ENCODE measurements around the gene CCL18.
"Not testable (repeated sequence)": the region's sequence is repeated elsewhere in the genome, so short reads cannot be mapped to it uniquely, and the experiment has no call there.

Gene CCL18

DNA sequence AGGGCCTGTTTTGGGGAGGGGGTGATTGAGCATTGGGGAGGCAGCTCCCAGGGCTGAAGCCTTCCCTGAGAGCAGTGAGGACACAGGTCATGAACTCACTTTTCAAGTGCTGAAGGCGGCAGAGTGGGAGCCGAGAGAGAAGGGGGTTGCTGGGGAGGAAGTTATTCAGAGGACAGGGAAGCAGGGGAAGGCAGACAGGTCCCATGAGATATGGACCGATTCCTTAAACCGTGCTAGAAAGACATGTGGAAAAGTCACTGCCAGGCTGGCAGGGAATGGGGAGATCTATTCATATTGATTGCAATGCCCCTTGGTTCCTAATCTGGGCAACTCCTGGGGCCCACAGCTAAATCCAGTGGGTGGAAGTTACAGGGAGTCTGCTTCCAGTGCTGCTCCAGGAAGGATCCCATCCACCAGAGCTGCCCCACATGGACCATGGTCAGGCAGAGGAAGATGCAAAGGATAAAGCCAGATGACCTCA is 40.7 kb downstream of the CCL18 start:
- no peak for DNase-seq (ENCODE audit: low read depth)

DNA sequence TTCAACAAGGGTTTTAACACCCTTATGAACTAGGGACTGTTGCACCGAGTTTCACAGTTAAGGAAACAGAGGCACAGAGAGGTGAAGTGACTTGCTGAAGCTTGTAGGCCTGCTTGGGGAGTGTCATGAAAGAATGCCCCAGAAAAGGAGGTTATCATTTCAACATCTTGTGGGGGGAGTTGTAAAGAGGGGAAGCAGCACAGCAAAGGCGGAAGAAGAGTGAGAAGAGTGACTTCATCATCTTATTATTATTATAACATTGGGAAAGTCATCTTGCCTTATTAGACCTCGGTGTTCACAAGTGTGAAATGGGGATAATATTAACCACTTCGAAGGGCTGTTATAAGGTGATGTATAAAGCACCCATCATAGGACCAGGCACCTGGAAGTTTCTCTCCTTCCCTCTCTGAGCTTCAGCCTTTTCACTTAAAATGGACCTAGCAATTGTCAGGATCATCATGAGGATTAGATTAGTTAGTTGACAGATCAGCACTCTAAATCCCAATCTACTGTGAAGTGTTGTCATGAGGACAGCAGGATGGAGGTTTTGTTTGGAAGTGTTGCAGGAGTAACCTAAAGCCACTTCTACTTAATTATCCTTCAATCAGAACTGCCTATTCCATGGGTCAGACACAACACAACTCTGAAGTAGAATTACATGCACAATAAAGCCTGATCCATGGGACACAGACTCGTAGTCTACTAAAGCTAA is 41.9 kb downstream of the CCL18 start:
- DNase-seq (ENCODE audit: low read depth), result no peak

DNA sequence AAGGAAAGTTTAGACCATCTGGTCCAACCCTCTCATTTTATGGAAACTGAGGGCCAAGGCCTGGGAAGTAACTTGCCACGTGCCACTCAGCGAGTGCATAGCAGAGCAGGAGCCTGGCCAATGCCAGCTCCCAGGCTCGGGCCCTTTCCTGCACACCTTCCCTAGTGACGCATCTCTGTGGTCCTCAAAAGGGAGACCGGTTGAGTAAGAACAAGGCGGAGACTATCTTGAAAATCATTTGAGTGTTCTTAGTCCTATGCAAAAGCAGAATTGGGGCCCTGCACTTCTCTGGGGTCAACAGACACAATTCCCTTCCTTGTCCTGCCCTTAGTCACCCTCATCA is 42.4 kb downstream of the CCL18 start:
- DNase-seq (ENCODE audit: low read depth), result no peak

DNA sequence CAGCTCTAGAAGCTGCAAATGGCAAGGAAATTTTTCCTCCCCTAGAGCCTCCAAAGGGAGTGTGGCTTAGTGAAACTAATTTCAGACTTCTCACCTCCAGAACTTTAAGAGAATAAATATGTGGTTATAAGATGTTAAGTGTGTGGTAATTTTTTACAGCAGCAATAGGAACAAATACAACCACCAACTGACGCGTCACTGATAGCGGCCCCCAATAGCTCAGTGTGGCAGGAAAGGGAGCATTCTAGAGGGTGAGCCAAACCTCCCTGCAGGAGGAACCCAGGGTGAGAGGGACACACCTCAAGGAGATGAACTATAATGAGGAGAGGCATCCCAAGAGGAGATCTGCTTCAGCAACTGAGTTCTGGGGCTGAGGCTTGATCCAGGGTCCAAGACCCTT is 43.6 kb downstream of the CCL18 start:
- DNase-seq (ENCODE audit: low read depth), result no peak

DNA sequence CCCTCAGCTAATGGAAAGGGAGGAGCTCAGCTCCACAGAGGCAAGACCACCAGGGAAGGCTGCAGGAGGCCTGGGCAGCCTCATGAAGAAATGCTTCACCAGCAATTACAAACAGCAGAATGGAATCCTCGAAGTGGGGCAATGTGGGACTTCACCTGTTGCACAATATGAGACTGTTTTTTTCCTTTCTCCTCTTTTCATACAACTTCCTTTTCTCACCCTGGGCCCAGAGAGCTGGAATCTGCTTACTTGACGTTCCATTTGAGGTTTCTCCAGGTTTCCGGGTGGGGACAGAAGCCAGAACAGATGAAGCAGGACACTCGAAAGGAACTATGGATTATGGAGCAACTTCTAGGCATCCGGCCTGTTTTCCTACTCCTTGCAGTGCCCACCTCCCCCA is 44.2 kb downstream of the CCL18 start:
- DNase-seq (ENCODE audit: low read depth), result not testable (repeated sequence)

DNA sequence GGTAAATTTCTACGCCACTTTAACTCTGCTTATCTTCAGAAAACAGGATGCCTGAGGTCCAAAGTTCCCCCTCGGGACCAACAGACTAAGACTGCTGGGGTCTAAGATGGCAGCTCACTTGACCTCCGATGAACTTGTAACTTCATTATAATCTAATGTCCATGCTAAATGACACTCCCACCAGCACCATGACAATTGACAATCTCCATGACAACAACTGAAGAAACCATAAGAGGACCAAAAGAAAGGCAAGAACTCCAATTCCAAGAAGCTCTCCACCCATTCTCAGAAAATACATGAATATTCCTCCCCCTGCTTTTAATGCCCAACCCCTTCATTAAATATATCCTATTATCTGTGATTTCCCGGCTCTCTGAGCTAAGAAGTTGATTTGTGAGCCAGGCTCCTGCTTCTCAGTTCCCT is 47.0 kb downstream of the CCL18 start:
- no peak for DNase-seq (ENCODE audit: low read depth)

DNA sequence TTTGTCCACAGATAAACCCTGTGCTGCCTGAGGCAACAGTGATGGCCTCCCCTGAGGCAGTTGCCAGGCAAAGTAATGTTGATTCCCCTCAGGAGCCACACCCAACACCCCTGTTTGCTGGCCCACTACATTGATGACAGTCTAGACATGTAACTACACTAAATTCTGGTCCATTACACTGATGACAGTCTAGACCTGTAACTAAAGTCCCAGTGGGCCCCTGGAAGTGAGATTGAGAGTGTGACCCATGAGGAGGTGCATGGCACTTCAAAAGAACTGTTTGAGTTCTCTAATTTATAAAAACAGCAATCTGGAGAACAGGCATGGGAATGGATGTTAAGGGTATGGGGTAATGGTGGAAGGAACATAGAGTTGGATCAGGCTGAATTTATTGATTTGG is 48.5 kb downstream of the CCL18 start:
- DNase-seq (ENCODE audit: low read depth), result no peak

DNA sequence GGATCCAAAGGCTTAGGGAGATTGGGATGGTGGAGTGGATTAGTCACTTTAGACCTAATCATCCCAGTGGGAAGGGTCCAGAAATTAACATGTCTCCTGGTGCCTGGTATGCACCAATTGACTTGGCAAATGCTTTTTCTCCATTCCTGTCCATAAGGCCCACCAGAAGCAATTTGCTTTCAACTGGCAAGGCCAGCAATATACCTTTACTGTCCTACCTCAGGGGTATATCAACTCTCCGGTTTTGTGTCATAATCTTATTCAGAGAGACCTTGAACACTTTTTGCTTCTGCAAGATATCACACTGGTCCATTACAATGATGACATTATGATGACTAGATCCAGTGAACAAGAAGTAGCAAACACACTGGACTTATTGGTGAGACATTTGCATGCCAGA is 49.1 kb downstream of the CCL18 start:
- DNase-seq (ENCODE audit: low read depth), result not testable (repeated sequence)

DNA sequence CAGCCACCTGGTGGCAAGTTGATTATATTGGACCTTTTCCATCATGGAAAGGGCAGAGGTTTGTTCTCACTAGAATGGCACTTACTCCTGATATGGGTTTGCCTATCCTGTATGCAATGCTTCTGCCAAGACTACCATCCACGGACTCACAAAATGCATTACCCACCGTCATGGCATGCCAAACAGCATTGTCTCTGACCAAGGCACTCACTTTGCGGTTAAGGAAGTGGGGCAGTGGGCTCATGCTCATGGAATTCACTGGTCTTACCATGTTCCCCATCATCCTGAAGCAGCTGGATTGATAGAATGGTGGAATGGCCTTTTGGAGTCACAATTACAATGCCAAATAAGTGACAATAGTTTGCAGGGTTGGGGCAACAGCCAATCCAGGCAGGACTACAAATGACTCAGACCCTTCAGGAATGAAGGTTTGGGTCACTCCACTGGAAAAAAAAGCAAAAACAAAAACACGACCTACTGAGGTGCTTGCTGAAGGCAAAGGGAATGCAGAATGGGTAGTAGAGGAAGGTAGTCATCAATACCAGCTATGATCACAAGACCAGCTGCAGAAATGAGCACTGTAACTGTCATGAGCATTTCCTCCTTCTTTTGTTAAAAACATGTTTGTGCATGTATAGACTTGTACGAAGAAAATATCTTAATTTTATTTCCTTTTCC is 51.0 kb downstream of the CCL18 start:
- DNase-seq (ENCODE audit: low read depth), result not testable (repeated sequence)

DNA sequence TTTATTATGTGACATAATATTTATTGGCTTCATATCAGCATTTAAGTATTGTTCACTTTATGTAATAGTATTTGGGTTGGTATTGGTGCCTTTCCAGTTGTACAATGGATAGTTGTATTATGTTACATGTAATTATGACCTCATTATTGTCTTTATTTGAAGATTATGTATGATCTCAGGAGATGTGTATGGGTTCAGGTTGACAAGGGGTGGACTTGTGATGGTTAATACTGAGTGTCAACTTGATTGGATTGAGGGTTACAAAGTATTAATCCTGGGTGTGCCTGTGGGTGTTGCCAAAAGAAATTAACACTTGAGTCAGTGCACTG is 51.5 kb downstream of the CCL18 start:
- DNase-seq (ENCODE audit: low read depth), result not testable (repeated sequence)

DNA sequence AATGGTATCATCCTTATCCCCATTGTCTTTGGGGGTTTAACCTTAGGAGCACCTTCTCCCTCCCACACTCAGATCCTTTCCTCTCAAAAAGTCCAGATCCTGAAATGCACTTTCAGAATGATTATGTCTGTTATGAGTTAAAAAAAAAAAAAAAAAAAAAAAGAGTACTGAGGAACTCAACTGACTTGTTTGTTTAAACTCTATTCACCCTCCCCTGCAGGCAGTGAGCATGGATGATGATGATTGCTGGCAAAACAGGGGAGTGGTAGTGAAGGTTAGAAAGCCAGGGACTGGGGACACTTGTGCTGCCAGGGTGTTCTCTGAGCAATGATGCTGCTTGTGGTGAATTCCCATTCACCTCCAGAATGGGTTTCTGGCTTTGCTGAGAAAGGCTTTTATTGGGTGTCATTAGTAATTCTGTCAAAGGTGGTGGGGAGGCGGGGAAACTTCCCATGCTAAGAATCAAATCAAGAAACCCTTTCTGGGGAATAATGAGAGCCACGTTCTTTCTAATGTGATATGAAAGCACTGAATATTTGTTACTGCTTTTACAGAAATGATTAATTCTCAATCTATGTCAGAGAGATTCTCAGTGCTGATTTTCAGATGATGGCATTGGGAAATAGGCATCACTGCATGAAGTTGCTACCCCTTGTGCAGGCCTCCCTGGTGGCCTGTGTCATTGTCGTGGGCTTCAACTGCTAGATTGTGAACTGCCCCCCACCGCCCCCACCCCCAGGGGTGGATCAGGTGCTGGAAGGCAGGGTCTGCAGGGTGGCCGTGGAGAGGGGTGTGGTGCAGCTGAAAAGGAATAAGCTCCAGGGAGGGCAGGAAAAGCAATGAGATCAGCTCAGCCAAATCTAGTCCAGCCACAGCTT is 53.7 kb downstream of the CCL18 start:
- DNase-seq (ENCODE audit: low read depth), result no peak

DNA sequence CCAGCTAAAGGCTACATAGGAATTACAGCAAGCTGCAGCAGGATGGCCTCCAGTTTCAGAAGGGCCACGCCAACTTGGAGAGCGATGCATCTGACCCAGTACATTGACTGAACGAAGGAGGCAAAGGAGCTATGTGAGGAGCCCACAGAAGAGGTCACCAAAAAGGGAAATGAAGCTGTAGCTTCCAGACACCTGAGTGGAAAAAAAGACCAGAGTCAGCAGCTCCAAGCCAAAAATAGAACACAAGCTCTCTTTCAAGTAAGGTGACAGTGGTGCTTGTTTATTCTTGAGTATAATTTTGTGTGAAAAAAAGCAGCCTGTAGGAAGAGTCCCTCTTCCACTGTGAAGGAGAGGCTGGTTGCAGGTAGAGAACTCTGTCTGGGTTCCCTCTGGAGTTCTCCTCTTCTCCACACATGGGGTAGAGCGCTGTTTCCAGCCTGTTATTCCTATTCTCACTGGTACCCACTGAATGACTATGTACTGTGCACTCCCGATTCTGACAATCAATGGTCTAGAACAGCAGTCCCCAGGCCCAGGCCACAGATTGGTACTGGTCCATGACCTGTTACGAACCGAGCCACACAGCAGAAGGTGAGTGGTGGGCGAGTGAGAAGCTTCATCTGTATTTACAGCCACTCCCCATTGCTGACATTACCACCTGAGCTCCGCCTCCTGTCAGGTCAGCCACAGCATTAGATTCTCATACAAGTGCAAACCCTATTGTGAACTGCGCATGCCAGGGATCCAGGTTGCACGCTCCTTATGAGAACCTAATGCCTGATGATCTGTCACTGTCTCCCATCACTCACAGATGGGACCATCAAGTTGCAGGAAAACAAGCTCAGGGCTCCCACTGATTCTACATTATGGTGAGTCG is 54.6 kb downstream of the CCL18 start:
- no peak for DNase-seq (ENCODE audit: low read depth)

DNA sequence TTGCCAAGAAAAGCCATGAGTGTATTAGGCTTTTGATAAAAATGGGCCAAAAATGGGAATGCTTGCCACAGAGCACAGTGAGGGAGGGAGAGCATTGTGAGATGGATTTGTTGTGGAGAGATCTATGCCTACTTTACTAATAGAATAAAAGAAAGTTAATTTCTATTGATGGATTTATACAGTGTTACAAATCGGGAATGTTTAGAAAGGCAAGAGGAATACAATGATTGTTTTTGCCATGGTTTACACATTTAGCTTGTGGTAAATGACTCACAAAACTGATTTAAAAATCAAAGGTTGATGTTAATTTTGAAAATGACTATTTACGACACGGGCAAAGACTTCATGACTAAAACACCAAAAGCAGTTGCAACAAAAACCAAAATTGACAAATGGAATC is 56.1 kb downstream of the CCL18 start:
- DNase-seq (ENCODE audit: low read depth), result no peak

DNA sequence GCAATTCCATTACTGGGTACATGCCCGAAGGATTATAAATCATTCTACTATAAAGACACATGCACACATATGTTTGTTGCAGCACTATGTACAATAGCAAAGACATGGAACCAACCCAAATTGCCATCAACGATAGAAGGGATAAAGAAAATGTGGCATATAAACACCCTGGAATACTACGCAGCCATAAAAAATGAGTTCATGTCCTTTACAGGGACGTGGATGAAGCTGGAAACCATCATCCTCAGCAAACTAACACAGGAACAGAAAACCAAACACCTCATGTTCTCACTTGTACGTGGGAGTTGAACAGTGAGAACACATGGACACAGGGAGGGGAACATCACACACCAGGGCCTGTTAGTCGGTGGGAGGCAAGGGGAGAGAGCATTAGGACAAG is 57.0 kb downstream of the CCL18 start:
- not testable (repeated sequence) for DNase-seq (ENCODE audit: low read depth)

All from fibroblast of the conjunctiva (primary cell).